ENCODE results near the gene CACUL1.

The CACUL1 gene

DNA sequence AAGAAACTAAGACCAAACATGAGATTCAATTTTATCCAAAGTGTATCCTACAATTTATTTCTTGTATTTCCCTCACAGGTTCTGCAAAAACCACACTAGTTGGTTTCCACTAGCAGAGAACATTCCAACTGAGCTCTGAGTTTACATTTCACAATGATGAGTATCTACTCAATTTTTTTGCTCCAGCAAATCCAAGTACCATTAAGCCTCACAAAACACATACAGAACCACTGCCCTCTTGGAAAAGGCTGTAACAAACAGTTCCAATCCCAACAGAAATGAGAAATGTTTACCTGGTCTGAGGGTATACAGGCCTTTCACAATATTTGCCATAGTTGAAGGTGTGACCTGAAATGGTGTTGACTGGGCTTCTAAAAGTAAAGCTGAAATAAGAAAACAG, 59.9 kb downstream of the CACUL1 start:
- TF ChIP-seq, protein P1, sequence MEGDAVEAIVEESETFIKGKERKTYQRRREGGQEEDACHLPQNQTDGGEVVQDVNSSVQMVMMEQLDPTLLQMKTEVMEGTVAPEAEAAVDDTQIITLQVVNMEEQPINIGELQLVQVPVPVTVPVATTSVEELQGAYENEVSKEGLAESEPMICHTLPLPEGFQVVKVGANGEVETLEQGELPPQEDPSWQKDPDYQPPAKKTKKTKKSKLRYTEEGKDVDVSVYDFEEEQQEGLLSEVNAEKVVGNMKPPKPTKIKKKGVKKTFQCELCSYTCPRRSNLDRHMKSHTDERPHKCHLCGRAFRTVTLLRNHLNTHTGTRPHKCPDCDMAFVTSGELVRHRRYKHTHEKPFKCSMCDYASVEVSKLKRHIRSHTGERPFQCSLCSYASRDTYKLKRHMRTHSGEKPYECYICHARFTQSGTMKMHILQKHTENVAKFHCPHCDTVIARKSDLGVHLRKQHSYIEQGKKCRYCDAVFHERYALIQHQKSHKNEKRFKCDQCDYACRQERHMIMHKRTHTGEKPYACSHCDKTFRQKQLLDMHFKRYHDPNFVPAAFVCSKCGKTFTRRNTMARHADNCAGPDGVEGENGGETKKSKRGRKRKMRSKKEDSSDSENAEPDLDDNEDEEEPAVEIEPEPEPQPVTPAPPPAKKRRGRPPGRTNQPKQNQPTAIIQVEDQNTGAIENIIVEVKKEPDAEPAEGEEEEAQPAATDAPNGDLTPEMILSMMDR (conservative IDR thresholded peaks at IDR 0.05; ENCODE audit: control insufficient read depth, insufficient read depth, low read depth, low read length), result no peak
- DNase-seq (ENCODE audit: low read depth), result peak; percentile 39
- H3K4me3 ChIP-seq (ENCODE audit: control insufficient read depth, low read depth, low read length), result no peak overlapping the region

DNA sequence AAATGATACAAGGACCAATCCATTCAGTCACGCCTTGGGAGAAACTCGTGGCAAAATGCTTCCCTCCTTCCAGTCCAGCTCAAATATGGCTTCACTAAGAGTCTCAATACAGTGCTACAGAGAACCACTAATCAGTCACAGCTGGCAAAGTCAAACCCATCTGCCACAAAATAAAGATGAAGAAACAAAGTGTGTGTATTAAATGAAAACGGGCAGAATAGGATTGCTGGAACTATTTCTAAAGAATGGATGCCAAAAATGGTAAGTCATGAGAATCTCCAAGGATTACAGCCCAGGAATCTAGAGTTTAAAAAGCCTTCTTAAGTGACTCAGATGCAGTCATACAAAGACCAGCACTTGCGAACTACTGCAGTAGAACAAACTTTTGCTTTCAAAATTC, 61.9 kb downstream of the CACUL1 start:
- peak; percentile 98 for DNase-seq (ENCODE audit: low read depth)
- TF ChIP-seq, protein P1 (conservative IDR thresholded peaks at IDR 0.05; ENCODE audit: control insufficient read depth, insufficient read depth, low read depth, low read length), result no peak

DNA sequence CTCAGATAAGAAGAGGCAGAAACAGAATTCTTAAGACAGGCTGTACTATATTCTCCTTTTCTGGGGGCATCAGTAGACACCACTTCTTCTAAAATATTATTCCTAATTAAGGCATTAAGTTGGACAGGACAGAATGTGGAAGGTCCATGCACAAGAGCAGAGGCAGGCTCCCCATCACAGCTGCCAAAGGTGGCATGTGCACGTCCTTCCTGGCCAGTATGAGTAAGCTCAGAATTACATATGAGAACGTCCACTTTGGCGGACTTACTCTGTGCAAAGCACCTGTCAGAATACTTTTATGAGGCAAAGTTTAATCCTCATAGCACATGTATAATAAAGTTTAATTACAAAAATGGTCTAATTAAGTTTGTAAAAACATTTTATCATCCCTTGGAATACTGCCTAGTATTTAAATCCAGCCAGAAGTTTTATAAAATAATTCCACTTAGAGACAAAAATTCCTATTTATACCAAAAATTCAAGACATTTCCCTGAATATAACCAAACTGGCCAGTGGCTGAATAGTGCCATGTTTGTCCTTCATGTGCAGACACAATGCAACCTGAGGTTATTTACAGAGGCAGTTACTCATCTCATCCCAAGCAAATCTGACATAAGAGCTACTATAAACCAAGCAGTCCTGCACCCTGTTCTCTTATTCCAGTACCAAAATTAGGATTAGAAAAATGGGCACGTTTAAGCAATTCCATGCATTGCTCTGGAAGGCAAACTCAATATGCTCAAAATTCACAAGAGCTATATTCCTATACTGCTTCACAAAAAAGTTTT, 65.5 kb downstream of the CACUL1 start:
- TF ChIP-seq, protein P1 (conservative IDR thresholded peaks at IDR 0.05; ENCODE audit: control insufficient read depth, insufficient read depth, low read depth, low read length), result no peak
- DNase-seq (ENCODE audit: low read depth), result no peak
- H3K4me3 ChIP-seq (ENCODE audit: control insufficient read depth, low read depth, low read length), result no peak overlapping the region

More for the DNA sequence above, 61.9 kb downstream of the CACUL1 start:
- H3K4me3 ChIP-seq (ENCODE audit: control insufficient read depth, low read depth, low read length), result no peak overlapping the region

DNA sequence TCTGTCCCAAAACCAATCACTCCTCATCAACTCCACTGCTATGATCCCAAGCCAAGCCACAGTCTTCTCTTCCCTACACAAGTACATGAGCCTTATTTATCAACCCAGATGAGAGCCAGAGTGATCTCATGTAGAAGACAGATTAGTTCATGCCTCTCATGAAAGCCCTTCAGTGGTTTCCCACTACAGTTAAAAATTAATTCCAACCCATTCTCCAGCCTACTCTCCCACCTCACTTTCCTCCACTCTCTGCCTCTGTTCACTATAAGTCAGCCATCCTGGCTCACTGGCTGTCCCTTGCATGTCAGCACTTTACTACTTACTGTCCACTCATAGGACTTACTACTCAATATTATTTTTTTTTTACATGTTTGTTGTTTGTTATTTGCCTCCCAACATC, 67.3 kb downstream of the CACUL1 start:
- no peak overlapping the region for H3K4me3 ChIP-seq (ENCODE audit: control insufficient read depth, low read depth, low read length)
- TF ChIP-seq, protein P1 (conservative IDR thresholded peaks at IDR 0.05; ENCODE audit: control insufficient read depth, insufficient read depth, low read depth, low read length), result no peak
- no peak for DNase-seq (ENCODE audit: low read depth)

DNA sequence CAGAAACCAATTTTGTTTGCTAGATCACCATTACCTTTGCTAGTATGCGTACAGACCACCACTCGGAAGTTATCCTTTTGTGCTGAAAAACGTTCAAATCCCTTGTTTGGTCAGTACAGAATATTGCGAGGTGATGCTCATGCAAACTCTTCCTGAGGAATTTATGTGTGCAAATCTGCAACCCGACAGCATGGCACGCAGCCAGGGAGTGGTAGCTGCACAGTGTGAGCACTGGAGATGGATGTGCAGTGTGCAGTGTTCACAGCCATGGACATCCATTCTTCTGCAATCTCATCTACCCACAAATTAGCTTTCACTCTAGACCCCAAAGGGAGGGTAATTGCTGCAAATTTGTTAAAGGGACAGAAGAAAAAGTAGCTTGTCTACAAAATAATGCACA, 72.2 kb downstream of the CACUL1 start:
- H3K4me3 ChIP-seq (ENCODE audit: control insufficient read depth, low read depth, low read length), result no peak overlapping the region
- TF ChIP-seq, protein P1 (conservative IDR thresholded peaks at IDR 0.05; ENCODE audit: control insufficient read depth, insufficient read depth, low read depth, low read length), result no peak
- DNase-seq (ENCODE audit: low read depth), result no peak

DNA sequence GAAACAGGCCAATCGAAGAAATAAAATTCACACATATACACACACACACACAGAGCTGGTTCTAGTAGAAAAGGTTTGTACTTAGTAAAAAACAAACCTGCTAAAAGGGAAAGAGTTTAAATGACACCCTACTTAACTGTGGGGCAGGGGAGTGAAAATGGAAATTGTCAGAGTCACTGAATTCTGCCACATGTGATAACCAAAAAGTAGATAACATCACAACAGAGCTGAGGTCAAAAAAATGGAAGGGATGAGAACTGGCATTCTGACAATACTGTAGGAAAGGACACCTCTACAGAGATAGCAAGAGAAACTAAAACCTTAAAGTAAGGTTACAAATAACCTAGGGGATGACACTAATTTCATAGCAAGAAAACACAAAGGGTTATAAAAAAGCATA, 74.6 kb downstream of the CACUL1 start:
- DNase-seq (ENCODE audit: low read depth), result no peak
- TF ChIP-seq, protein P1 (conservative IDR thresholded peaks at IDR 0.05; ENCODE audit: control insufficient read depth, insufficient read depth, low read depth, low read length), result no peak
- no peak overlapping the region for H3K4me3 ChIP-seq (ENCODE audit: control insufficient read depth, low read depth, low read length)

All from fibroblast of mammary gland (primary cell).